ENCODE results near the gene ILK.

The ILK gene

DNA sequence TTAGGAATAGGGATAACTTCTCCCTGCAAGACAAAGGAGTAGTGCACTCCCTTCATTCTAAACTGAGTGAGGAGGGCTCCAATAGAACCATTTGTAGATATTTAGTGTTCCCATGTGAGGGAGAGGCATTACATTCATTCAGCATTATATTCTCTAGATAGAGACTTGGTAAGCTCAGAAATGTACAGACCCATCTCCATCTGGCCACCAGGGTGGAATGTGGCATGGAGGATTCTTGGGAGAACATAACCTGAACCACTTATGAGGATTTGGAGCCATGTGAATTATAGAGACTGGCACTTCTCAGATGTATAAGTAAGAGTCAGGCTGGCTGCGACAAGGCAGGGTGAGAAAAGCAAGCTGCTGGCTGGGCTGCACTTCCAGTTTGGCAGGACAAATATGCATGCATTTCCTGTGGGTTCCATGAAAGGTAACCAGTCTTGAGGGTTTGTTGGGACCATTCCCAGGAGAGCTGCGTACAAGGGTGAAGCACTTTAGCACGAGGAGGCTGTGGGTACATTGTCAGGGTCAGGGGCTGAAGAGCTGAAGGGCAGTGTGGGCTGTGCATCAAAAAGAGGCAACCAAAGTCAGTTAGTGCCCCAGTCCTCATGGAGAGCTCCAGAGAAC, 9.3 kb upstream of the ILK start:
- Histone ChIP-seq H3K27ac (ENCODE audit: low read length) (no peak overlapping the region), H3K4me1 (ENCODE audit: control insufficient read depth, insufficient read depth, low read length) (no peaks in the 10 kb centered on the region), H3K36me3 (ENCODE audit: control insufficient read depth, insufficient read depth, low read length) (no peaks in the 10 kb centered on the region), H3K4me3 (ENCODE audit: low read length) (no peak overlapping the region), H3K27me3 (ENCODE audit: control insufficient read depth, insufficient read depth, low read length) (no peaks in the 10 kb centered on the region), H3K9me3 (ENCODE audit: control insufficient read depth, insufficient read depth, low read length) (peaks cover 1% of the 10 kb centered on the region; the same call in 1 of the 2 replicates)
- WGBS (ENCODE audit: insufficient coverage, insufficient read length) = no CpG with 5 or more reads among the region's 3 CpGs
- DNase-seq (ENCODE audit: low read depth, low spot score) = no peak

DNA sequence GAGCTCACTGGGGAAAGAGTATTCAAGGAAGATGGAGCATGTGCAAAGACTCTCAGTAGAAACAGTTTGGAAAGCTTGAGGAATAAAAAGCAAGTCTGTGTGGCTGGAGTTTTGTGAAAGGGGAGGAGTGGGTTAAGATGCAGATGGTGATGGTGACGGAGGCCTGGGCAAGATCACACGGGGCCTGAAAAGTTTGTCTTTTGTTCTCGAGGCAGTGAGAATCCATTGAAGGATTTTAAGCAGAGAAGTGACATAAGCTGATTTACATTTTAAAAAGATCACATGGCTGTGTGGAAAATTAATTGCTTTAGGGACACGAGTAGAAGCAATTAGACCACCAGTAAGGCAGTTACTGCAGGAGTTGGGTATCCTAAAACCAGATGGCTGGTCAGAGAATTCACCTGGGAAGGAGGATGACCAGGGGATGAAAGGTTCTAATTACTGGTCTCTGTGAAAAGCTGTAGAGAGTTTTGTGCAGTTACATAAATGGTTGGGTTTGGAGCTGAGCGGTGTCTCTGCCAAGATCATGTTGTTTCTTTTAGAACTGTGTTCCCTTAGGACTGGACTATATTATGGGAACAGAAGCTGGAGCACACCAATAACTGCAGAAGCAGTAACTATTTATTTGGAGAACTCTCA, 7.2 kb upstream of the ILK start:
- H3K36me3 ChIP-seq (ENCODE audit: control insufficient read depth, insufficient read depth, low read length) = peaks cover 11% of the 10 kb centered on the region; the same call in 1 of the 2 replicates
- H3K27me3 ChIP-seq (ENCODE audit: control insufficient read depth, insufficient read depth, low read length) = no peaks in the 10 kb centered on the region
- WGBS (ENCODE audit: insufficient coverage, insufficient read length) = 100% methylated on average over 1 of the region's 5 CpGs
- no peak overlapping the region for H3K4me3 ChIP-seq (ENCODE audit: low read length)
- no peak overlapping the region for H3K27ac ChIP-seq (ENCODE audit: low read length)
- DNase-seq (ENCODE audit: low read depth, low spot score) = no peak
- H3K4me1 ChIP-seq (ENCODE audit: control insufficient read depth, insufficient read depth, low read length) = no peaks in the 10 kb centered on the region
- peaks cover 1% of the 10 kb centered on the region; the same call in 1 of the 2 replicates for H3K9me3 ChIP-seq (ENCODE audit: control insufficient read depth, insufficient read depth, low read length)

GRCh38 chr11:6598555-6598954, 5.0 kb upstream of the ILK start:
- H3K36me3 ChIP-seq (ENCODE audit: control insufficient read depth, insufficient read depth, low read length) = peaks cover 11% of the 10 kb centered on the region; the same call in 1 of the 2 replicates
- H3K4me1 ChIP-seq (ENCODE audit: control insufficient read depth, insufficient read depth, low read length) = no peaks in the 10 kb centered on the region
- H3K27me3 ChIP-seq (ENCODE audit: control insufficient read depth, insufficient read depth, low read length) = no peaks in the 10 kb centered on the region
- no peak for DNase-seq (ENCODE audit: low read depth, low spot score)
- no peak overlapping the region for H3K4me3 ChIP-seq (ENCODE audit: low read length)
- no peak overlapping the region for H3K27ac ChIP-seq (ENCODE audit: low read length)
- H3K9me3 ChIP-seq (ENCODE audit: control insufficient read depth, insufficient read depth, low read length) = no peaks in the 10 kb centered on the region
- no CpG with 5 or more reads among the region's 3 CpGs for WGBS (ENCODE audit: insufficient coverage, insufficient read length)

GRCh38 chr11:6599449-6599848, 4.1 kb upstream of the ILK start:
- no peak for DNase-seq (ENCODE audit: low read depth, low spot score)
- no CpG with 5 or more reads among the region's 1 CpG for WGBS (ENCODE audit: insufficient coverage, insufficient read length)
- Histone ChIP-seq H3K4me3 (ENCODE audit: low read length) (no peak overlapping the region), H3K9me3 (ENCODE audit: control insufficient read depth, insufficient read depth, low read length) (no peaks in the 10 kb centered on the region), H3K36me3 (ENCODE audit: control insufficient read depth, insufficient read depth, low read length) (peaks cover 11% of the 10 kb centered on the region; the same call in 1 of the 2 replicates), H3K4me1 (ENCODE audit: control insufficient read depth, insufficient read depth, low read length) (no peaks in the 10 kb centered on the region), H3K27ac (ENCODE audit: low read length) (no peak overlapping the region), H3K27me3 (ENCODE audit: control insufficient read depth, insufficient read depth, low read length) (no peaks in the 10 kb centered on the region)

GRCh38 chr11:6599881-6600390, 3.6 kb upstream of the ILK start:
- no peaks in the 10 kb centered on the region for H3K27me3 ChIP-seq (ENCODE audit: control insufficient read depth, insufficient read depth, low read length)
- DNase-seq (ENCODE audit: low read depth, low spot score) = no peak
- no peak overlapping the region for H3K4me3 ChIP-seq (ENCODE audit: low read length)
- no peaks in the 10 kb centered on the region for H3K9me3 ChIP-seq (ENCODE audit: control insufficient read depth, insufficient read depth, low read length)
- H3K4me1 ChIP-seq (ENCODE audit: control insufficient read depth, insufficient read depth, low read length) = no peaks in the 10 kb centered on the region
- WGBS (ENCODE audit: insufficient coverage, insufficient read length) = no CpG with 5 or more reads among the region's 2 CpGs
- H3K36me3 ChIP-seq (ENCODE audit: control insufficient read depth, insufficient read depth, low read length) = peaks cover 11% of the 10 kb centered on the region; the same call in 1 of the 2 replicates
- H3K27ac ChIP-seq (ENCODE audit: low read length) = no peak overlapping the region

DNA sequence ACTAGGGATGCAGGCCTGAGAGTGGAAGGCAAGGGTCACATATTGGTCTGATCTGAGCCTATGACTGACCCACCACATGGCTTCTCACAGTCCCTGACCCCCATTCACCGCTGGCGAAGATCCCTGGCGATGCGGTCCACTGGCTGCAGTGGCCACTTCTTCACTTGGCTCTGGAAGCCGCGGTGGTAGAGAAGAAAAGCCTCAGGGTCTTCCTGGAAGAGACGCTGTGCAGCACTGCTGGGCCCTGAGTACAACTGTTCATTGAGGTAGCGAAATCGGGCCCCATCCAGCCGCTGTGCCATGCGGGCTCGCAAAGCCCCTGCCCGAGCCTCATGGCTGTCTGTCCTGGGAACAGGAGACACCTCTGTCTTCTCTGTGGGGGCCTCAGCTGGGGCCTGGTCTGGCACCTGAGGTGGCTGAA, 2.5 kb upstream of the ILK start:
- no CpG with 5 or more reads among the region's 13 CpGs for WGBS (ENCODE audit: insufficient coverage, insufficient read length)
- Histone ChIP-seq H3K9me3 (ENCODE audit: control insufficient read depth, insufficient read depth, low read length) (no peaks in the 10 kb centered on the region), H3K27ac (ENCODE audit: low read length) (no peak overlapping the region), H3K27me3 (ENCODE audit: control insufficient read depth, insufficient read depth, low read length) (no peaks in the 10 kb centered on the region), H3K36me3 (ENCODE audit: control insufficient read depth, insufficient read depth, low read length) (peaks cover 11% of the 10 kb centered on the region; the same call in 1 of the 2 replicates), H3K4me1 (ENCODE audit: control insufficient read depth, insufficient read depth, low read length) (no peaks in the 10 kb centered on the region), H3K4me3 (ENCODE audit: low read length) (no peak overlapping the region)
- no peak for DNase-seq (ENCODE audit: low read depth, low spot score)

DNA sequence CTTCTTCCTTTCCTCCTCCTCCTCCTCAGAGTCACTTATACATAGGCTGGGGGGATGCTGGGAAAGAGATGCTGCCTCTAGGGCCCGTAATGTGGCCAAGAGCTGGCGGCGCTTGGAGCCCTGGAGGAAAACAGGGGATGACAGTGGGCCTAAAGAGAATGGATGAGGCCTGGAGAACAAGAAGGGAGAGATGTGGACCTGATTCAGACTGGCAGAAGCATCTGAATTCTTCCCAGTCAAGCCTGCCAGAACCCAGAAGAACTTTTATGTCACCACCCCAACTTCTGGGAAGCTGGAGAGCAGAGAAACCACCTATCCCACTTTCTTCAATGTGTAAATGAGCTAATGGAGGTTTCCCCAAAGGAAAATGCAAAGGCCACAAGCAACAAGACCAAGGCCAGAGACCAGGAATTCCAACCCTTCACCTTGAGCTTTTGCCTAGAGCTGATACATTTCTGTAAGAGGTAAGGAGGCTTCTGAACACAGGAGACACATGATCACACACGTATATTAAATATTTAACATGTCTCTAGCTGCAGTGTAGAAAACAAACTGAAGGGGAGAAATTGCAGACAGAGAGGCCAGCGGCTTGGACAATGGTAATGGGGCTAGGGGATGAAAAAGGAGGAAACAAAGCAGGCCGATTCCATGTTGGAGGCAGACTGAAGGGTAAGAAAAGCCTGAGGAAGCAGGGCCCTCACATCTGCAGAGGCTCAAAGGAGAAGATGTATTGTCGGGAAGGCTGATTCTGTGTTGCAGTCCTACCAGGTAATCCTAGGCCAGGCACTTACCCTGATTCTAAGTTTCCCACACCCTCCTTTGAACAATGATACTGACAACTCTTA, 1.3 kb upstream of the ILK start:
- Histone ChIP-seq H3K36me3 (ENCODE audit: control insufficient read depth, insufficient read depth, low read length) (peaks cover 11% of the 10 kb centered on the region; the same call in 1 of the 2 replicates), H3K4me1 (ENCODE audit: control insufficient read depth, insufficient read depth, low read length) (0 out of 2 replicates have a peak, but pooled peaks cover 2% of the 10 kb centered on the region), H3K27me3 (ENCODE audit: control insufficient read depth, insufficient read depth, low read length) (no peaks in the 10 kb centered on the region), H3K4me3 (ENCODE audit: low read length) (peak overlapping the region; percentile 81; the same call in 1 of the 2 replicates), H3K27ac (ENCODE audit: low read length) (no peak overlapping the region), H3K9me3 (ENCODE audit: control insufficient read depth, insufficient read depth, low read length) (no peaks in the 10 kb centered on the region)
- no peak for DNase-seq (ENCODE audit: low read depth, low spot score)
- WGBS (ENCODE audit: insufficient coverage, insufficient read length) = no CpG with 5 or more reads among the region's 7 CpGs

DNA sequence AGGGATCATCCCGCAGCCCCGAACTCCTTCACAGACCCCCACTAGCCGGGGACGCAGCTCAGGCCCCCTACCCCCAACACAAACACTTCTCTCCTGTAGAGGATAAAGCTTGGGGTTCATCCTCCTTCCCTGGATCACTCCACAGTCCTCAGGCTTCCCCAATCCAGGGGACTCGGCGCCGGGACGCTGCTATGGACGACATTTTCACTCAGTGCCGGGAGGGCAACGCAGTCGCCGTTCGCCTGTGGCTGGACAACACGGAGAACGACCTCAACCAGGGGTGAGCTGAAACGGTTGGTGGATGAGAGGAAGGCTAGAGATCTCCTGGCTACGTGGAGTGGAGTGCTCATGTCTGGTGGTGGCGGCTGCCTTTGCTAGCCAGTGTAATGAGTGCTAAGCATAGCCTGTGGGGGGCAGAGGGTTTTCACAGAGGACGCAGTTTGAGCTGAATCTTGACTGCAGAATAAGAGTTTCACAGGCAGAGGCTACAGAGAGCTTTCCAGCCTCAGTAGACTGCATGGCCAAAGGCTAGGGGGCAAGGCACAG, 580 bp downstream of the ILK start:
- Histone ChIP-seq H3K36me3 (ENCODE audit: control insufficient read depth, insufficient read depth, low read length) (peaks cover 25% of the 10 kb centered on the region; the same call in 1 of the 2 replicates), H3K9me3 (ENCODE audit: control insufficient read depth, insufficient read depth, low read length) (no peaks in the 10 kb centered on the region), H3K4me1 (ENCODE audit: control insufficient read depth, insufficient read depth, low read length) (peaks cover 2% of the 10 kb centered on the region; the same call in 1 of the 2 replicates), H3K27me3 (ENCODE audit: control insufficient read depth, insufficient read depth, low read length) (no peaks in the 10 kb centered on the region), H3K27ac (ENCODE audit: low read length) (no peak overlapping the region), H3K4me3 (ENCODE audit: low read length) (peak overlapping the region; percentile 81)
- no CpG with 5 or more reads among the region's 20 CpGs for WGBS (ENCODE audit: insufficient coverage, insufficient read length)
- no peak for DNase-seq (ENCODE audit: low read depth, low spot score)

DNA sequence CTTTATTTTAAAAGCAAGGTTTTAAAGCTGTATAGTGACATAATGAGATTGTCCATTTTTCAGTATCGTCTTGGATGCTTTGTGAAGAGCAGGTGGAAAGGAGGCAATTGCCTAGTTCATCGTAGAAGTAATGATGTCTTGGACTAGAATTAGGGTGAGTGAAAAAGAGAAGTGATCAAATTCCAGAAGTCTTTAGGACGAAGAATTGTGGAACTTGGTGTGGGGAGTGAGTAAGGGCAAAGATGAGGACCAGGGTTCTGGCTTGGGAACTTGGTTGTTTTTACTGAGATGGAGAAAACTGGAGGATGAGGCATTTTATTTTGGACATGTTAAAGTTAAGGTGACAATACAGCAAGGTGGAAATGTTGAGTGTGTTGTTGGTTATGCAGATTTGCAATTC, 1.2 kb downstream of the ILK start:
- DNase-seq (ENCODE audit: low read depth, low spot score) = no peak
- Histone ChIP-seq H3K27ac (ENCODE audit: low read length) (no peak overlapping the region), H3K9me3 (ENCODE audit: control insufficient read depth, insufficient read depth, low read length) (no peaks in the 10 kb centered on the region), H3K4me3 (ENCODE audit: low read length) (no peak overlapping the region; the same call in 1 of the 2 replicates), H3K27me3 (ENCODE audit: control insufficient read depth, insufficient read depth, low read length) (no peaks in the 10 kb centered on the region), H3K4me1 (ENCODE audit: control insufficient read depth, insufficient read depth, low read length) (peaks cover 2% of the 10 kb centered on the region; the same call in 1 of the 2 replicates), H3K36me3 (ENCODE audit: control insufficient read depth, insufficient read depth, low read length) (peaks cover 31% of the 10 kb centered on the region; the same call in 1 of the 2 replicates)
- no CpG with 5 or more reads among the region's 3 CpGs for WGBS (ENCODE audit: insufficient coverage, insufficient read length)
